Ishikawa (cell line): Measurements from ENCODE around the gene RBM18.

Source experiments
- CEBPB ChIP-seq: IDR thresholded peaks from 2 replicates; pipeline ENCODE4 v1.6.1; 2012
- CREB1 ChIP-seq: IDR thresholded peaks from 2 replicates; pipeline ENCODE4 v1.6.1; 2012; ENCODE audit warnings: low read depth
- EGR1 ChIP-seq: IDR thresholded peaks from 2 replicates; pipeline ENCODE4 v1.6.1; 2012
- EP300 ChIP-seq: IDR thresholded peaks from 2 replicates; pipeline ENCODE4 v1.6.1; 2012; ENCODE audit warnings: borderline replicate concordance
- FOXM1 ChIP-seq: IDR thresholded peaks from 2 replicates; pipeline ENCODE4 v1.6.1; 2012; ENCODE audit warnings: low read depth, borderline replicate concordance
- NFIC ChIP-seq: IDR thresholded peaks from 2 replicates; pipeline ENCODE4 v1.6.1; 2012
- RAD21 ChIP-seq: IDR thresholded peaks from 2 replicates; pipeline ENCODE4 v1.6.1; 2012; ENCODE audit warnings: low read depth
- TAF1 ChIP-seq: IDR thresholded peaks from 2 replicates; pipeline ENCODE4 v1.6.1; 2012; ENCODE audit warnings: low read depth, mild to moderate bottlenecking
- TCF12 ChIP-seq: IDR thresholded peaks from 2 replicates; pipeline ENCODE4 v1.6.1; 2012; ENCODE audit warnings: low read depth
- TEAD4 ChIP-seq: IDR thresholded peaks from 2 replicates; pipeline ENCODE4 v1.6.1; 2012
- YY1 ChIP-seq: IDR thresholded peaks from 2 replicates; pipeline ENCODE4 v1.6.1; 2012; ENCODE audit warnings: low read depth
- ZBTB7A ChIP-seq: IDR thresholded peaks from 2 replicates; pipeline ENCODE4 v1.6.1; 2012; ENCODE audit warnings: low read depth
- TF ChIP-seq, protein P1 (sequence below): IDR thresholded peaks from 2 replicates; pipeline ENCODE4 v1.6.1; 2012
- TF ChIP-seq, protein P2 (sequence below): IDR thresholded peaks from 2 replicates; pipeline ENCODE4 v1.6.1; 2012; ENCODE audit warnings: low read depth, mild to moderate bottlenecking
- TF ChIP-seq, protein P3 (sequence below): IDR thresholded peaks from 2 replicates; pipeline ENCODE4 v1.6.1; 2012

Gene RBM18

DNA sequence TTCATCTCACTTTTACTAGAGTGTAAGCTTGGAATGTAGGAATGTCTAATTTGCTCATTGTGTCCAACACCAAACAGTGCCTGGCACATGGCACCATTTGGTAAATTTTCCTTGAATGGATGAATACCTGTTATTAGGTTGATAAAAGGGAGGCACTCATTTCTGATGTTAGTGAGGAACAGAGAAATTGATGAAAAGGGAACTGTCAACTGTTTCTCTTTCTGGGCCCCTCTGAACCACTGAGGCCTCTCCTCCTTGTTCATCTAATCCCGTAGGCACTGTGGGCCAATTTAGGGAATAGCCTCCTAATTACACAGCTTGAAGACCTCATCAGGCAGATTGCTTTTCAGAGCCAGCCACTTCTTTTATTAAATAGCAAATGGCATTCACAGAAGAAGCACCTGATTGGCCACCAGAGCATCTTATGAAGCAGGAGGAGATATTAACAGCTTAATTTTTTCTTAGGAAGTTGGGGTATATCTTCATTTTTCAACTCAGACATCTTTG lies 22.6 kb upstream of the RBM18 start:
- TF ChIP-seq, protein P1, sequence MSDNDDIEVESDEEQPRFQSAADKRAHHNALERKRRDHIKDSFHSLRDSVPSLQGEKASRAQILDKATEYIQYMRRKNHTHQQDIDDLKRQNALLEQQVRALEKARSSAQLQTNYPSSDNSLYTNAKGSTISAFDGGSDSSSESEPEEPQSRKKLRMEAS: no peak
- TF ChIP-seq NFIC (no peak), CREB1 (no peak), TAF1 (no peak), EGR1 (no peak), RAD21 (no peak), CEBPB (no peak), FOXM1 (no peak), TCF12 (no peak), ZBTB7A (no peak), EP300 (no peak), TEAD4 (no peak)
- TF ChIP-seq, protein P2, sequence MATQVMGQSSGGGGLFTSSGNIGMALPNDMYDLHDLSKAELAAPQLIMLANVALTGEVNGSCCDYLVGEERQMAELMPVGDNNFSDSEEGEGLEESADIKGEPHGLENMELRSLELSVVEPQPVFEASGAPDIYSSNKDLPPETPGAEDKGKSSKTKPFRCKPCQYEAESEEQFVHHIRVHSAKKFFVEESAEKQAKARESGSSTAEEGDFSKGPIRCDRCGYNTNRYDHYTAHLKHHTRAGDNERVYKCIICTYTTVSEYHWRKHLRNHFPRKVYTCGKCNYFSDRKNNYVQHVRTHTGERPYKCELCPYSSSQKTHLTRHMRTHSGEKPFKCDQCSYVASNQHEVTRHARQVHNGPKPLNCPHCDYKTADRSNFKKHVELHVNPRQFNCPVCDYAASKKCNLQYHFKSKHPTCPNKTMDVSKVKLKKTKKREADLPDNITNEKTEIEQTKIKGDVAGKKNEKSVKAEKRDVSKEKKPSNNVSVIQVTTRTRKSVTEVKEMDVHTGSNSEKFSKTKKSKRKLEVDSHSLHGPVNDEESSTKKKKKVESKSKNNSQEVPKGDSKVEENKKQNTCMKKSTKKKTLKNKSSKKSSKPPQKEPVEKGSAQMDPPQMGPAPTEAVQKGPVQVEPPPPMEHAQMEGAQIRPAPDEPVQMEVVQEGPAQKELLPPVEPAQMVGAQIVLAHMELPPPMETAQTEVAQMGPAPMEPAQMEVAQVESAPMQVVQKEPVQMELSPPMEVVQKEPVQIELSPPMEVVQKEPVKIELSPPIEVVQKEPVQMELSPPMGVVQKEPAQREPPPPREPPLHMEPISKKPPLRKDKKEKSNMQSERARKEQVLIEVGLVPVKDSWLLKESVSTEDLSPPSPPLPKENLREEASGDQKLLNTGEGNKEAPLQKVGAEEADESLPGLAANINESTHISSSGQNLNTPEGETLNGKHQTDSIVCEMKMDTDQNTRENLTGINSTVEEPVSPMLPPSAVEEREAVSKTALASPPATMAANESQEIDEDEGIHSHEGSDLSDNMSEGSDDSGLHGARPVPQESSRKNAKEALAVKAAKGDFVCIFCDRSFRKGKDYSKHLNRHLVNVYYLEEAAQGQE: no peak

DNA sequence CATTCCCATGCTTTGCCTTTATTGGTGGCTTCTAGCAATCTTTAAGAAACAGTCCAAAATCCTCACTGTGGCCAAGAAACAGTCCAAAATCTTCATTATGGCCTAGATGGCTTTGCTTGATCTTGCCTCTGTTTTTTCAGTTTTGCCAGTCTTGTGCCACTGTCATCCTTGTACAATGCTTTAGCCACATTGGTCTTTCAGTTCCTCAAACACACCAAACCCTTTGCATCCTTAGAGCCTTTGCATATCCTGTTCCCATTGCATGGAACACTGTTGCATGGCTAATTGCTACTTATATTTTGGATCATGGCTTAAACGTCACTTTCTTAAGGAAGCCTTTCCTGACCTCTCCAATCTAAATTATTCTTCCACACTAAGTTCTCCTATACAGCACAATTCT lies 22.1 kb upstream of the RBM18 start:
- TF ChIP-seq EP300 (no peak), TCF12 (no peak), RAD21 (no peak), CEBPB (no peak), CREB1 (no peak), FOXM1 (no peak), ZBTB7A (no peak), NFIC (no peak)
- TF ChIP-seq, protein P2: no peak

DNA sequence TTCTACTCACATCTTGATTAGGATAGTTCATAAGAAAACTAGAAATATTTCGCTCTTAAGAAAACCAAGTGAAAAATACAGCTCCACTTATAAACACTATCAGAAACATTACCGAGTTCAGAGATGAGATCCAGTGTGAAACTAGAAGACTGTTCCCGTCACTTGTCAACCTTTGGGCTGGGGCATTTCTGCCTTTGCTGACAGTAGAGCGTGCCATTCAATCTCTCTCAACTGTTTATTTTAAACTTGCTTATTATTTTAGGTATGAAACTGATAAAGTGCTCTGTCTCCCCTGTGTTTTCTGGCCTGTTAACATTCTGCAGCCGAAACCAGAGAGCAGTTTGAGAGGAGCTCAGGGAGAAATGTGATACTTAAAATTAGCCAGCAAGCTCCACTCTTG lies 16.7 kb upstream of the RBM18 start:
- TF ChIP-seq NFIC: no peak
- TF ChIP-seq TAF1: no peak
- TF ChIP-seq, protein P2: no peak
- no peak for TF ChIP-seq RAD21

DNA sequence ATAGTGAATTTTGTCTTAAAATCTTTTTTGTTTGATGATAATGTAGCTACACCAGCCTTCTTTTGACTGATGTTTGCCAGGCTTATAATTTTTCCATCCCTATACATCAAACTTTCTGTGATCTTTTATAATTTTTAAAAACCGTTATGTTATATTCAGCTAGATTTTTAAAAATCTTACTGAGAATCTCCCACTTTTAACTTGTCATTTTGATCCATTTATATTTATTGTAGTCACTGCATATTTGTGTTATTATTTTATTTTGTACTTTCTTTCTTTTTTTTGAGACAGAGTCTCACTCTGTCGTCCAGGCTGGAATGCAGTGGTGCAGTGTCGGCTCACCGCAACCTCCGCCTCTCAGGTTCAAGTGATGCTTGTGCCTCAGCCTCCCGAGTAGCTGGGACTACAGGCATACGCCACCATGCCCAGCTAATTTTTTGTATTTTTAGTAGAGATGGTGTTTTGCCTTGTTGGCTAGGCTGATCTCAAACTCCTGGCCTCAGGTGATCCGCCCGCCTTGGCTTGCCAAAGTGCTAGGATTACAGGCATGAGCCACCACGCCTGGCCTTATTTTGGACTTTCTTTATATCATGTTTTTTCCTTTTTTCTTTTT lies 12.8 kb upstream of the RBM18 start:
- TF ChIP-seq EP300 (no peak), TEAD4 (no peak), ZBTB7A (no peak), CREB1 (no peak), RAD21 (no peak), YY1 (no peak), NFIC (no peak), CEBPB (no peak), TCF12 (no peak), TAF1 (no peak)
- TF ChIP-seq, protein P2: no peak
- TF ChIP-seq, protein P1: no peak
- TF ChIP-seq, protein P3, sequence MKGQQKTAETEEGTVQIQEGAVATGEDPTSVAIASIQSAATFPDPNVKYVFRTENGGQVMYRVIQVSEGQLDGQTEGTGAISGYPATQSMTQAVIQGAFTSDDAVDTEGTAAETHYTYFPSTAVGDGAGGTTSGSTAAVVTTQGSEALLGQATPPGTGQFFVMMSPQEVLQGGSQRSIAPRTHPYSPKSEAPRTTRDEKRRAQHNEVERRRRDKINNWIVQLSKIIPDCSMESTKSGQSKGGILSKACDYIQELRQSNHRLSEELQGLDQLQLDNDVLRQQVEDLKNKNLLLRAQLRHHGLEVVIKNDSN: no peak
